Inferior parietal cortex (tissue), 1 donor: ENCODE data around the gene ST6GALNAC6.
"Not testable (repeated sequence)": the region's sequence is repeated elsewhere in the genome, so short reads cannot be mapped to it uniquely, and the experiment has no call there.

ENCODE experiments used
- DNase-seq: peaks from one replicate; pipeline ENCODE4 v3.0.0-alpha.2; 2016; ENCODE audit errors: extremely low spot score

Gene ST6GALNAC6

DNA sequence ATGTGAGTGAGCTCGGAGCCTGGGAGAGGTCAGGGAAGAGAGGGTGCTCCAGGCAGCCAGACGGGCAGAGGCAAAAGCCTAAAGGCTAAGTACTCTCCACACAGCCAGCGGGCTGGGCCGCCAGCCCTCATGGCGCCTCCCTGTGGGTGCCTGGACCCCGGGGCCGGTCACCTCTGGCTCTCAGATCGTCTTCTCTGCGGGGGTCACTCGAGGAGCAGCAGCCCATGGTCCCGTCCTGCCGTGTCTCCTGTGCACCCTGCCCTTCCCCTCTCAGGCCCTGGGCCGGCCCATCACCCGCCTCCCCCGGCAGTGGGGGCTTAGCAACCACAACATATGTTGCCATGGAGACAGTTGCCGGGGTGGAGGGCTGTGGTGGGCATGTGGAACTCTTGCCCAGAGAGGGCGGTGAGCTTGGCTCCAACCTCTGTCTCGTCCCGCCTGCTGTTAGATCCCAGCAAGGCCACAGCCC is 26.1 kb downstream of the ST6GALNAC6 start:
- no peak for DNase-seq

DNA sequence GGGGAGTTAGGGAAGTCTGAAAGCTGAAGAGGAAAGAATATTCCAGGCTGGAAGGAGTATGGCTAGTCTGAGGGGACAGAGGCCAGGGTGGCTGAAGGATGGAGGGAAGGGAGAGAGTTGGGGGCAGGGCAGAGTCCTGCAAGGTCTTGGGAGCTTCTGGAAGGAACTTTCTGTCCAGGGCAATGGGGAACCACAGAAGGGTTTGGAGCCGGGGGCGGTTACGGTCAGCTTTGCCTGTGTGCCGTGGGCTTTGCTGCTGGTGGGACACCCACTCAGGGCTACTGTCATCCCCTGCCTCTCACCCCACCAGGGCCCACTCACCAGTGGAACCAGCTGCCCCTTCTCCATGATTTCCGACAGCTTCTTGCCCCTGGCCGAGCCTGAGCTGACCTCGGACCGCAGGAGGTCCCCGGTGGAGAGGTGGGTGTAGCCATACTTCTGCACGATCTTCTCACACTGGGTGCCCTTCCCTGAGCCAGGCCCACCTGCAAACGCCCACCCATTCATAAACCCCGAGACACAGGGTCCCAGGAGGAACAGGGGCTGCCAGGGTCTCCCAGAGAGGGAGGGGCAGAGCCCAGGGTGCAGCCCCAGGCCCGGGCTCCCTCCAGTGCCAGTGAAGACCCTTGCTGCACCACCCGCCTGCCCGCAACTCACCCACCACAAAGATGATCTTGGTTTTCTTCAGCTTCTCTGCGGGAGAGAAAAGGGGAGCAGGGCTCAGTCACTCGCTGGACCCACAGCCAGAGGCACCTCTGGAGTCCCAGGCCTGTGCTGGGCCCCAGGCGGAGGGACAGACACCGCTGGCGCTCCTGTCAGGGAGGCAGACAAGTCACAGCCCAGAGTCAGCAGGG is 26.8 kb downstream of the ST6GALNAC6 start:
- DNase-seq, result no peak

DNA sequence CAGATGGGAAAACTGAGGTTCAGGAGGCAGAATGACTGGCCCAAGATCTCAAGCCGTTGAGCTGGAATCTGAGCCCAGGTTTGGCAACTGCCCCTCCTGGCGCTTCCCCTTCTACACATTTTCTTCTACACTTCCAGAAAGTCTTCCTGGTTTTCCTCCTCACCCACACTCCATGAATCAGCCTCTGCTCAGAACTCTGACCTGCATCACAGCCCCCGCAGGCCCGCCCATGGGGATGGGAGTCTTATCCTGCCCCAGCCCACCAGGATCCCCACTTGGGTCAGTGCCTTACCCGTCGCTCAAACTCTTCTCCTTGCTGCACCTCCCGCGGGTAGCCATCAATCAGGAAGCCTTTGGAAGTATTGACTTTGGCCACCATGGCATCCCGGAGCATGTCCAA is 27.9 kb downstream of the ST6GALNAC6 start:
- no peak for DNase-seq

DNA sequence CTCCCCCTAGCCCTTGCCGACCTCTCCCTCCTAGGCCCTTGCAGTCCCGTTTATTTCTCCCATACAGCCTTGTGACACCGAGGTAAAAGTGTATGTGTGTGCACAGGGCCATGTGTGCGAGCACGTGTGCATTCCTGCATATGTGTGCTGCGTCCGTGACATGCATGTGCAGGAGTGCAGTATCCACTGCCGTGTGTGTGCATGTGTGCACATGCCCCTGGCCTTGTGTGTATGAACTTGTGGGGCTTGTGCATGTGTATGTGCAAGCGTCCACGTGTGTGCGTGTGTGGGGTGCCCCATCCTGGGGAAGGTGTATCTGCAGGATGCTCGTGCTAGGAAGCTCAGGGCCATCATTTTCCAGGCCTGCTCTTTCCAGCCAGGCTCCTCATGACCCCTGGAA is 28.5 kb downstream of the ST6GALNAC6 start:
- DNase-seq, result no peak

DNA sequence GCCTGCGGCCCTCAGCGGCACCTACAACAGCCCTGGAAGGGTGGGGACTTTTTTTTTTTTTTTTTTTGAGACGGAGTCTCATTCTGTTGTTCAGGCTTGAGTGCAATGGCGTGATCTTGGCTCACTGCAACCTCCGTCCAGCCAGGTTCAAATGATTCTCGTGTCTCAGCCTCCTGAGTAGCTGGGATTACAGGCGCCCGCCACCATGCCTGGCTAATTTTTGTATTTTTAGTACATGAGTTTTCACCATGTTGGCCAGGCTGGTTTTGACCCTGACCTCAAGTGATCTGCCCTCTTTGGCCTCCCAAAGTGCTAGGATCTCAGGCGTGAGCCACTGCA is 29.3 kb downstream of the ST6GALNAC6 start:
- DNase-seq, result not testable (repeated sequence)

DNA sequence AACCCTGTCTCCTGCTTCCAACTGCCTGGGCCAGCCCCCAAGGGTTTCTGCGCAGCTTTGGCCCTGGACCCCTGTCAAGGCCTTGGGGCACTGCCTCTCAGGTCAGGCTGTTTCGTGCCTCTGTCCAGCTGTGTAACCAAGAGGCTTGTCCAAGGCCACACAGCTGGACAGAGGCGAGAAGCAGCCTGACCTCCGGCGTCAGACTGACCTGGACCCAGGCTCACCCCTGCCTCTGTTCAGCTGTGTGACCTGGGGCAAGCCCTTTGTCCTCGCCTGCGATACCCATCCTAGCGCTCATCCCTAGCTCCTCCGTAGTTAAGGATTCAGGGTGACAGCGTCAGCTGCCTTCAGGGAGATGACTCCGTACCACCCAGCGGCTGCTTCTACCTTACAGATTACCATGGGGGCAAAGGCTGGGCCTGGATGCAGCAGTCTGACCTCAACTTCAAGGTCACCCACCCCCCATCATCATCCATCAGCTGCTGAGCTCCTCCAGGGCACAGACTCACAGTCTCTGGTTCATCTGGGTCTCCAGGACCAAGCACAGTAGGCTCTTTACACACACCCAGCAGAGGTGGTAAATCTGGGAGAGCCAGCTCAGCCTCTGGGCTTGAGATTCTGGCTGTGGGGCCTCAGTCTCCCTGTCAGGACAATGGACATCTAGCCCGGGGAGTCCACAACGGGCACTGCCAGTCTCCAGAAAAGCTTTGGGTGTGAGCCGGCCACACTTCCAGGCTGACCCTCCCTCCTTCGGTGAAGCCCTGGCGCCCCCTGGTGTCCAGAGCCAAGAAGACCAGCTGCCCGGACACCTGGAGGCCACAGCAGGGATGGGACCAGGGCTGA is 29.9 kb downstream of the ST6GALNAC6 start:
- peak; percentile 84 for DNase-seq

DNA sequence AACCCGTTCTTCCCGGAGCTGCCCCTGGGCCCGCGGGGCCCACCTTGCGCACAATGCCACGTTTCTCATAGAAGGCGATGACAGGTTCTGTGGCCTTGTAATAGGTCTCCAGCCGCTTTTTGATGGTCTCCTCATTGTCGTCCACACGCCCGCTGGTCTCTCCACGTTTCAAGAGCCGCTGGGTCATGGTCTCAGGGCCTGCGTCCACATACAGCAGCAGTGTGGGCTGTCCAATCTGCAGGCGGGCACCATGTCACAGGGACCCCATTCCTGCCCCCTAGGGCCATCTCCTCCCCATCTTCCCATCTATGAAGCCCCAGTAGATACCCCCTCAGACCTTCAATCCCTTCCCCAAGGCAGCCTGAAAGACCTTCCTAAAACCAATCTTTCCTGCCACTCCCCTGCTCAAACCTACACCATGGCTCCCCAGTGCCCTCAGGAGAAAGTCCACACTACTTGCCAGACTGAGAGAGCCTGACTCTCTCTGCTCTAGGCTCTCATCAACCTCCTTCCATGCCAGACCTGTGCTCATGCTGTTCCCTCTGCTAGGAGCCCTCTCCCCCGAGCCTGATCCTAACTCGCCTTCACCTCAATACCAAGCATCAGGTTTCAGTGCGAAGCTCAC is 31.0 kb downstream of the ST6GALNAC6 start:
- no peak for DNase-seq

DNA sequence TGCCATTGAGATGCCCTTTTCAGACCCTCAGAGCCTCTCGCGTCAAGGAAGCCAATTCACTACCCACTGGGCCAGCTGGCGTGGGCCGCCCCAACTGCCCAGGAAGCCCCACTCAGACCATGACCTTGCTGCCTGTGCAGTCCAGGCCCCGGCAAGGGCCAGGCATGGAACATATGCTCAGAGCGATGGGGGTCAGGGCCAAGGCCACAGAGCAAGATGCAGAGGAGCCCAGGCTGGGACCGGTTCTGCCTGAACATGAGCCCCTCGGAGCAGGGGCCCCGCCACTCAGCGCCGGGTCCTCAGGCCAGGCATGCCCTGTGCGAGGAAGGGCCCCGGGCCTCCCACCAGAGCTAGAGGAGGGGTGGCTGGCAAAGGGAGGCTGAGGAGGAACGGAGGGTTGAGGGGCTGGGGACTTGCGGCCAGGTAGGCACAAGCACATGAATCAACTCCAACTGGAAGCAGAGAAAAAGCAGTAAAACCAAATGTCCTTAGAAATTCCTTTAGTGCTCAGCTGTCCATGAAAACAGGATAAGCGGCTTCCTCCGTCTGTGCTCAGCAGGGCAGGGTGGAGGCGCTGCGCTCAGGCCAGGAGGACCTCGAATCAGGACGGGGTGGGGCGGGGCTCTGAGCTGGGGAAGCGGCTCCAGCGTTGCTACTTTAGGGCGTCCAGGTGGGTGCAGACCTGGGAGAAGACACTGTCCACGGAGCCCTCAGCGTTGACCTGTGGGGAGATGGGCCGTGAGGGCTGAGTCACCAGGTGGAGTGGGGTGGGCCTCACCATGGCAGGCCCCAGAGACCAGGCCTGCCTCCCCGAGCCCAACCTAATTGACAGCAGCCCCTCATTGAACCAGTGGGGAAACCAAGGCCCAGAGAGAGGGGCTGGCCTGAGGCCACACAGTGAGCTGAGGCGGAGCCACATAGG is 31.8 kb downstream of the ST6GALNAC6 start:
- DNase-seq, result no peak

DNA sequence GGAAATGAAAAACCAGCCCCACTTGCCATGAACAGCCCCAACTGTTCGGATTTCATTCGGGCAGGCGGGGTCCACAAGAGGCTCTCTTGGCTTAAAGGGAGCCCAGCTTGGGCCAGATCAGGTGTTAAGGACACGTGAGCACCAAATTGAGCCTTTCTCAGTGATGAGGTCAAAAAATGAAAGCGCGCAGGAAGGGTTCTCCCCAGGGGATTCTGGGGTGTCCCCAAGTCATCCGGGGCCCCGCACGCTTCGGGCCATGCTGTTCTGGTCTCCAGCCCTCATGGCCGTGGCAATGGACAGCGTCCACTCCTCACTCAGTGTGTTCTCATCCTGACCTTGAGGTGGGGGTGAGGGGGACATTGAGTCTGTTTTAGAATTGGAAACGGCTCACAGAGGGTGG is 32.9 kb downstream of the ST6GALNAC6 start:
- DNase-seq, result no peak

DNA sequence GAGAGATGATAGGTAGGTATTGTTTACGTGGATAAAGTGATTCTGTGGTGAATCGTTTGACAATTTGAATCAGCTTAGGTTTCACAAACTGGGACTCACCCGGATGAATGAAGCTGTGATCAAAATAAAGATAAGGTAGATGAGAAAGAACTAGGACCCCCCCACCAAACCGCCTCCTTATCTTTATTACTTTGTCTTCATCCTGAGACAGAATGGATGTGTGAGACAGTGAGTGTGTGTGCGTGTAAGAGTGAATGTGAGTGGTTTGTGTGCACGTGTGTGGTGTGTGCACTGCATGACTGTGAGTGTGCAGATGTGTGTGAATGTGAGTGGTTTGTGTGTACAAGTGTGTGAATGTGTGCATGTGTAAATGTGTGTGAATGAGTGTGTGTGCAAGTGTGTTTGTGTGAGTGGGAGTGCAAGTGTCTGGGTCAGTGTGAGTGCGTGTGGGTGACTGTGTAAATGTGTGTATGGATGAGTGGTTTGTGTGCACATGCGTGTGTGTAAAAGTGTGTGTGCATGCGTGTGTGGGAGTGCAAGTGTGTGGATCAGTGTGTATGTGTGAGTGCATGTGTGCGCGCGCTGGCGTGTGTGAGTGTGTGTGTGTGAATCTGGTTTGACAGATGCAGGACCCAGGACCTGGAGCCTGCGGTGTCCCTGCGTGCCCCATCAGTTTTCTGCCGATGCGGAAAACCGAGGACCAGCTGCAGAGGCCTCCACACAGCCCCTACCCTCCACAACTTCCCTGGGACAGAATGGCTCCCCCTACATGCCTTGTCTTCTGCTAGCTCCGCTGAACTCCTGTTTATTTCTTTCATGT is 33.5 kb downstream of the ST6GALNAC6 start:
- DNase-seq, result no peak

DNA sequence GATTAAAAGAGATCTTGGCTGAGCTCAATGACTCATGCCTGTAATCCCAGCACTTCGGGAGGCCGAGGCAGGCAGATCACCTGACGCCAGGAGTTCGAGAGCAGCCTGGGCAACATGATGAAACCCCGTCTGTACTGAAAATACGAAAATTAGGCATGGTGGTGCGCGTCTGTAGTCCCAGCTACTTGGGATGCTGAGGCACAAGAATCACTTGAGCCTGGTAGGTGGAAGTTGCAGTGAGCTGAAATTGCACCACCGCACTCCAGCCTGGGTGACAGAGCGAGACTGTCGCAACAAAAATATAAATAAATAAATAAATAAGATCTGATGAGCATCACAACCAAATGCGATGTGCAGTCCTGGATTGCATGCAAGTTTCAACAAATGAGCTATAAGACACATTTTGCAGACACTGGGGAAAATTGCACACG is 36.2 kb downstream of the ST6GALNAC6 start:
- DNase-seq, result no peak

DNA sequence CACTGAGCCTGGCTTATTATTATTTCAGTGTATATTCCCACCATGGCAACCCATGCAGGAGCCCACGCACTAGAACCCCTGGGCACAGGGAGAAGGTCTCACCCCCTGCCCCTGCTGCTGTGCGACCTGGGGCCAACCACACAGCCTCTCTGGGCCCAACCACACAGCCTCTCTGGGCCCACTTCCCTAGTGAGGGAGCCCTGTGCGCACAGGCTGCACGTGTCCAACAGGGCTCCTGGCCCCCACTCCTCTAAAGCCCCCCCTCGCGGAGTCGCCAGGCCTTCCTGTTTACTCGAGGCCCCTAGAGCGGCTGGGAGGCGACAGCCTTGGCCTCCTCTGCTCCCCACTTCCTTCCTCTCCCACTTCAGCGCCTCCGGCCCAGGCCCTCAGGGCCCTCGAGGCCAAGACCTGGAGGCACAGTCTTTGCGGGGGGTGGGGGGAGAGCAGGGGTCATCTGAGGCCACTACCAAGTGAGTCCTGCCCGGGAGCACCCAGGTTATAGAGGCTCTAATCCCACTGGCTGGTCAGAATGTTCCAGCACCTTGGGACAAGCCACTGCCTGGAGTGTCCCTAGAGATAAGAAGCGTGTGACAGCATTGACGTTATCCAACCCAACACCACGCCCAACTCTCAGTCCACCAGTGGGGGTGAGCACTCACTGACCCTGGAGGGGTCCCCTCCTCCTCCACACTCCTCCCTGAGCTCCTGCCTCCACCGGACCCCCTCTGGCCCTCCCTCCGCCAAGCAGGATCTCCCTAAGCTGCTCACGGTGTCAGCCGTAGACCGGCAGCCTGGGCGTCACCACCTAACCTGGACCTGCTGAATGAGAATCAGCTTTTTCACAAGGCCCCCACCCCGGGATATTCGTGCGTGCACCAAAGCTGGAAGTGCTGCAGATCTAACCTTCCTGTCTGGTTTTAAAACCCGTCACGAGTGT is 37.1 kb downstream of the ST6GALNAC6 start:
- DNase-seq, result peak; percentile 38

DNA sequence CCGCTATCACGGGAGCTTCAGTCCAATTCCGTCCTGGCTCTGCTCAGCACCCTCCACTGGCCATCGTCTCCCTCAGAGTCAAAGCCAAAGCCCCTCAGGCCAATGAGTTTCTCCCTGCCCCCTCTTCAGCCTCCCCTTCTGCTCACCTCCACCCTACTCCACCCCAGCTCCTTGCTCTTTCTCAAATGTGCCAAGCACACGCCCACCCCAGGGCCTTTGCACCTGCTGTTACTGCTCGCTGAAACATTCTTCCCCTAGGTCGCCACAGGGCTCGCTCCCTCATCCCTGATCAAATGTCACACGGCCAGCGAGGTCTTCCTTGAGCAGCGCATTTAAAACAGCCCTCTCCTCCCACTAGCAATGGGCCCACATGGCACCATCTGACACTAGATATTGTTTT is 38.6 kb downstream of the ST6GALNAC6 start:
- DNase-seq, result no peak

DNA sequence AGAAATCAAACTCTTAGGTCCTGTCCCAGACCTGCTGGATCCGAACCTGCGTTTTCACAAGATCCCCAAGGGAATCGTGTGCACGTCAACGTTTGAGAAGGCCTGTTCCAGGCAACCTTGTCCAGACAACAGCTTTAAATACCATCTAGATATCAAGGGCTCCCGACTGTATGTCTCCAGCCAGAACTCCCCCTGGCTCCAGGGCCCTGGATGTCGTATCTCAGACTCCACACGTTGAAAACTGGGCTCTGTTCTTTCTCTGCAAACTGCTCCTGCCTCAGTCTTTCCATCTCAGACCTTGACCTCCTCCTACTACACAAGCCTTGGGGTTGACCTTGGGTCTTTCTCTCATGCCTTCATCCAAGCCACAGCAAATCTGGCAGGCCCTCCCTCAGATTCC is 39.1 kb downstream of the ST6GALNAC6 start:
- no peak for DNase-seq

DNA sequence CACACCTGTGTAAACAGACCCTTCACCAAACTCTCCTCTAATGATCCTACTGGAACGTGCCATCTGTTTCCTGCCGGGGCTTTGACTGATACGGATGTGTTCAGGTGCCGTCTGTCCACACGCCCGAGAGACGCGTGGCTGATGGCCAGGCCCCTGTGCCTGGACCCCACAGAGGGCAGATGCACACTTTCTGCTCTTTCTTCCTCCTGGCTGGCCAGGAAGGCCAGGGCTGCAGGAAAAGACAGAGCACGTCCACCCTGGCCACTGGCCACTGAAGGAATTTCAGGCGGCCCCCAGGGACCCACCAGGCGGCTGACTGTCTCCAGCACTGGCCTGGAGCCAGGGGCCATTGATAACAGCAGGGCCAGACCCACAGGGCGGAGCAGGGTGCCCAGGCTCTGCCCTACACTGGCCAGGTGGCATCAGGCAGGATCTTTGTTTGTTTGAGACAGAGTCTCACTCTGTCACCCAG is 41.3 kb downstream of the ST6GALNAC6 start:
- no peak for DNase-seq

DNA sequence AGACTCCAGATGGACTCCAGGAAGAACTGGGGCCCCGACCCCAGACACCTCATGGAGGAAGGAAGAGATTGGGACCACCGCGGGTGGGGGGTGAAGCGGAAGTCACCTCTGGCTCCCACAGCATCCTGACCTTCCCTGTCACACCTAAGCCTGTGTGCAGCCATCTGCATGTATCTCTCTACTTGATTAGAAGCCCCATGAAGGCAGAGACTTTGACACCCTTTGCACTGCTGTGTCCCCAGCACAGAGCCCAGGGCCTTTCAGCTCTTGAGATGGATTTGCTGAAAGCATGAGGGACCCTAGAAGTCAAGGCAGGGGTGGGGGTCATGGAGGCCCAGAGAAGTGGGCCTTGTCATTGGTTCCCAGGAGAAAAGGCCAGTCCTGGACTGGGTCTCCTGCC is 42.1 kb downstream of the ST6GALNAC6 start:
- no peak for DNase-seq

DNA sequence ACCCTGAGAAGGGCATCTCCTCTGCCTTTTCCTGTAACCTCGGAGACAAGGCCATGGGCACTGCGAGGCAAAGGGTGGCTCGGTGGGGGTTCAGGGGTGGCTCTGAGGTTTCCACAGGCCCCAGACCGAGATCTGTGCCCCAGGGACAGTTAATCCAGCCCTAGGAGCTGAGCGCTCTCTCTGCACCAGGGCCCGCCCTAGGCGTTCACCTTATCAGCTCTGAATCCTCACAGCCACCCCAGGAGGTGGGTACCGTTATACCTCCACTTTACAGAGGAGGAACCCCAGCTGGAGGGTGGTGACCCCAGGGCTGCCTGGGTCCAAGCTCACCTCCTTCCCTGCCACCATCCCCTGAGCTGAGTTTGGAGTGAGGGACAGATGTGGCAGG is 42.7 kb downstream of the ST6GALNAC6 start:
- no peak for DNase-seq

DNA sequence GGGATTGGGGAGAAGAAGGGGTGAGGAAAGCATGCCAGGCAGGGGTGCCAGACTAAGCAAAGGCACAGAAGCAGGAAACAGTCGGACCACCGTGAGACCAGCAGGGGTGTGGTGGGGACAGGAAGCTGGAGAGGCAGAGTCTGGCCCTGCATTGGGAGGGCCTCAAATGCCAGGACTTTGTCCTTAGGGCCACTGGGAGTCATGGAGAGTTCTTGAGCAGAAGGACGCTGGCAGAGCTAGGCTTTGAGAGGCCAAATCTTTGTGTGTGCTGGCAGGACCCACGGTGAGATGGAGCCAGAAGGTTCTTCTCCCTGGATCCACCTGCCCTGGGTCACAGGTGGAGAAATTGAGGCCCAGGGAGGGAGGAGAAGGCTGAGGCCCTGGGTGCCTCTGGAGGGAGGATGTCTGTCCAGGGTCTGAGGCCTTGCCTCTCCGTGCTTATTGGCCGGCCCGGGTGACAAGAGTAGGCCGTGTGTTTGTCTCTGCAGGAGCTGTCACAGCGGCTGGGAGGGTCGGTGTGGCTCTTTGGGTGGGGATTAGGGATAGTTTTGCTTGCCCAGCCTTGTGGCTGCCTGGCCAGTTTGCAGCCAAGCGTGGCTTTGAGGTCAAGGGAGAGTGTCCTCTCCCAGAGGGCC is 43.2 kb downstream of the ST6GALNAC6 start:
- DNase-seq, result no peak

DNA sequence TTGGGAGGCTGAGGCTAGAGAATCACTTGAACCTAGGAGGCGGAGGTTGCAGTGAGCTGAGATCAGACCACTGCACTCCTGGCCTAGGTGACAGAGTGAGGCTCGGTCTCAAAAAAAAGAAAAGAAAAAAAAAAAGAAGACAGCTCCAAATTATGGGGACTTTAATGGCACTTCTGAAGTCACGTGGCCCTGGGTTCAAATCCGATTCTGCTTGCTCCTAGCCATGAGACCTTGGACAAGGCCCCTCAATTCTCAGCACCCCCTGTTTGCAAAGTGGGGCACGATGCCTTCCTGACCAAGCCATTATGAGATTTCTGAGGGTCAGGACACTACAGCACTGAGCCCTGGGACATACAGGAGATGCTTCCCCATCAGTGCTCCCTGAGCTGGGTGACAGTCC is 43.9 kb downstream of the ST6GALNAC6 start:
- no peak for DNase-seq
